Inflammatory macrophage (primary cell): ENCODE results near the gene WDR45B.
"Not testable (repeated sequence)": the region's sequence is repeated elsewhere in the genome, so short reads cannot be mapped to it uniquely, and the experiment has no call there.

Experiments
- DNase-seq, 2 donors: peaks; one replicate each; pipeline ENCODE4 v3.0.0-alpha.2; 2020 to 2022

WDR45B gene

GRCh38 chr17:82577300-82577699 lies 70.9 kb downstream of the WDR45B start:
- no peak for DNase-seq

- DNase-seq: not testable (repeated sequence)
These were observed 72.5 kb downstream of the WDR45B start for GRCh38 chr17:82575581-82576221.

GRCh38 chr17:82574041-82574440 lies 74.2 kb downstream of the WDR45B start:
- DNase-seq: no peak

- DNase-seq: no peak
These were observed 76.4 kb downstream of the WDR45B start for GRCh38 chr17:82571855-82572254.

DNA sequence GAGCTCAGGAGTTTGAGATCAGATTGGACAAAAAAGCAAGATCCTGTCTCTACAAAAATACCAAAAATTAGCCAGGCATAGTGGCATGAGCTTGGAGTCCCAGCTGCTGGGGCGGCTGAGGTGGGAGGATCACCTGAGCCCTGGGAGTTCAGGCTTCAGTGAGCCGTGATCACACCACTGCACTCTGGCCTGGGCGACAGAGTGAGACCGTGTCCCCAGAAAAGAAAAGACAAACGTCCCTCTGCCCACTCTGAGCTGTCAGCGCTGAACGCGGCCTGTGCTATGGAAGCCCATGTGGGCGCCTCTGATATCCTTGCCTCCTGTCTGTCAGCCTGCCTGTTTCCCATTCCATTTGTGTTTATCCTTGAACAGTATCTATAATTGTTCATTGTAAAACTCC lies 78.0 kb downstream of the WDR45B start:
- DNase-seq: no peak

DNA sequence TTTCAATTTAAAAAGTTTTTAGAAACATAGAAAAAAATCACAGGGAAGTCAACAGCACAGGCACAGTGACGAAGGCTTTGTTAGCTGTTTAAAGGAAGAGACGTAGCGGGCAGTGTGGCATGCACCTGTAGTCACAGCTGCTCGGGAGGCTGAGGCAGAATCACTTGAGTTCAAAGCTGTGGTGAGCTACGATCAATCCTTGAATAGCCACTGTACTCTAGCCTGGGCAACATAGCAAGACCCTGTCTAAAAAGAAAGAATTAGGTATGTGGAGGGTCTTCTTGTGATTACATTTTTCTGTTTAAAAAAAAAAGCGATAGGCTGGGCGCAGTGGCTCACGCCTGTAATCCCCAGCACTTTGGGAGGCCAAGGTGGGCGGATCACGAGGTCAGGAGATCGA lies 78.6 kb downstream of the WDR45B start:
- DNase-seq: no peak

GRCh38 chr17:82568997-82569393 lies 79.2 kb downstream of the WDR45B start:
- DNase-seq: no peak

- DNase-seq: no peak
These were observed 81.0 kb downstream of the WDR45B start for GRCh38 chr17:82567286-82567685.

DNA sequence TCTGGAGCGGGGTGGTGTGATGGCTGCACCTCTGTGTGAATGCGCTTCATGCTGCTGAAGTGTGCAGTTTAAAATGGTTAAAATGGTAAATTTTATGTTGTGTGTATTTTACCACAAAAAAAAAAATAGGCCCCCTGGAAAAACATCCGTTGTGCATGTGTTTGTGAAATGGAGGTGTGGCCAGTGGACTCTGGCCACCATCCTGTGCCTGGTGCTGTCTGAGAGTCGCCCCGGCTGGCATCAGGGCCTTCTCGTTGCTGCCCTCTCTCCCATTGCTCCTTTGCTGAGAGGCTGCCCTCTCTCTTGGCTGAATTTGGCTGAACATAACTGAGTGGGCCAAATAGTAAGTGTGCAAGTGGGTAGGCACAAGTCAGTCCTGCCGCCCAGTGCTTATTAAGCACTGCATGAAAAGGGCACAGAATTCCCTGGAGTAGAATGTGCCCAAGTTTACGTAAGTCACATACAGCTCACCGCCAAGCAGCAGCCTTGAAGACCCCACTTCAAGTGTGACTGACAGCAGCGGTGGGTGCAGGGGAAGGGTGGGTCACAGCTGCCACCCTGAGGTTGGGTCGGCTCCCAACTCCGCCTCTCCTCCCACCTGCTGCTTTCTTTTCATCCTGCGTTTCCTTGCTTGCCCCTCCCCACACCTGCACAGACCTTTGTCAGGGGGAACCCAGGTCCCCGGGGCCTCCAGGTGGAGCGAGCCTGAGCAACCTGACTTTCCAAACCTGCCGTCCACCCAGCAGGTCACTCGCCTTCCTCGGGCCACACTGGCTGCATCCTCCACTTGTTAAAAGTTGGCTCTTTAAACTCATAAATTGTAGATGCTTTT lies 81.9 kb downstream of the WDR45B start:
- no peak for DNase-seq

GRCh38 chr17:82565551-82565950 lies 82.7 kb downstream of the WDR45B start:
- peak; percentile 35 to 44 for DNase-seq
